ENCODE measurements around the gene ABCC5.

DNA sequence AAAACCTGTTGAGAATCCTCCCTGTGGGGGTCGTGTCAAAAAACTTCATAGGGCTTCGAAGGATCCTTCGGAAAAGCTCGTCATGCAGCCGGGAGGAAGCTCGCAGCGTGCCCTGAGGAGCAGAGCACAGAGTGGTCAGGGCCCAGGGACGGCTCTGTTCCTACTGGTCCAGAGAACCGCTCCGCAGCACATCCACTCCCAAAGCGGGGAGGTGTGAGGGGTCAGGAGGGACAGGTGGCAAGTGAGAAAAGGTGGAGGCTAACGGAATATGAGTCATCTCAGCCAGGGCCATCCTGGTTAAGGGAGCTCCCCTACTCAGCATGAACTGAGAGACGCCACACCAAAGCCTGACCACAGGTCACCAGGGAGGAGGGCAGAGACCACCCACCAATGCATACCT lies 66.2 kb downstream of the ABCC5 start:
- TF ChIP-seq POLR2A (IDR thresholded peaks at IDR 0.05) (no peak), EP300 (IDR thresholded peaks at IDR 0.05) (no peak)

Measured in tibial nerve (tissue), 3 donors.